ENCODE data around the gene FBP2.

- TF ChIP-seq, protein P1, sequence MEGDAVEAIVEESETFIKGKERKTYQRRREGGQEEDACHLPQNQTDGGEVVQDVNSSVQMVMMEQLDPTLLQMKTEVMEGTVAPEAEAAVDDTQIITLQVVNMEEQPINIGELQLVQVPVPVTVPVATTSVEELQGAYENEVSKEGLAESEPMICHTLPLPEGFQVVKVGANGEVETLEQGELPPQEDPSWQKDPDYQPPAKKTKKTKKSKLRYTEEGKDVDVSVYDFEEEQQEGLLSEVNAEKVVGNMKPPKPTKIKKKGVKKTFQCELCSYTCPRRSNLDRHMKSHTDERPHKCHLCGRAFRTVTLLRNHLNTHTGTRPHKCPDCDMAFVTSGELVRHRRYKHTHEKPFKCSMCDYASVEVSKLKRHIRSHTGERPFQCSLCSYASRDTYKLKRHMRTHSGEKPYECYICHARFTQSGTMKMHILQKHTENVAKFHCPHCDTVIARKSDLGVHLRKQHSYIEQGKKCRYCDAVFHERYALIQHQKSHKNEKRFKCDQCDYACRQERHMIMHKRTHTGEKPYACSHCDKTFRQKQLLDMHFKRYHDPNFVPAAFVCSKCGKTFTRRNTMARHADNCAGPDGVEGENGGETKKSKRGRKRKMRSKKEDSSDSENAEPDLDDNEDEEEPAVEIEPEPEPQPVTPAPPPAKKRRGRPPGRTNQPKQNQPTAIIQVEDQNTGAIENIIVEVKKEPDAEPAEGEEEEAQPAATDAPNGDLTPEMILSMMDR (IDR thresholded peaks at IDR 0.05; ENCODE audit: low read depth, low read length, poor library complexity, severe bottlenecking): no peak
- TF ChIP-seq EZH2phosphoT487 (IDR thresholded peaks at IDR 0.05; ENCODE audit: borderline replicate concordance, low read length): no peak
Observed at GRCh38 chr9:94533155-94533554, 60.5 kb downstream of the FBP2 start.

Data from DOHH2 (cell line).